Rectal smooth muscle tissue (tissue), 1 donor: ENCODE measurements around the gene TMCC1.
"Not testable (repeated sequence)": the region's sequence is repeated elsewhere in the genome, so short reads cannot be mapped to it uniquely, and the experiment has no call there.

Experiments
- H3K27ac ChIP-seq: one replicate; pipeline ENCODE4 v1.7.0; 2013; ENCODE audit warnings: low read depth, low read length, inconsistent platforms
- H3K27me3 ChIP-seq: one replicate; pipeline ENCODE4 v1.7.0; 2013; ENCODE audit warnings: low read length; ENCODE audit not compliant: control insufficient read depth, insufficient read depth
- H3K36me3 ChIP-seq: one replicate; pipeline ENCODE4 v1.7.0; 2013; ENCODE audit warnings: low read length; ENCODE audit not compliant: control insufficient read depth, insufficient read depth
- H3K4me1 ChIP-seq: one replicate; pipeline ENCODE4 v1.7.0; 2013; ENCODE audit warnings: low read length; ENCODE audit not compliant: control insufficient read depth, insufficient read depth
- H3K4me3 ChIP-seq: one replicate; pipeline ENCODE4 v1.7.0; 2013; ENCODE audit warnings: low read length
- H3K9ac ChIP-seq: one replicate; pipeline ENCODE4 v1.7.0; 2013; ENCODE audit warnings: low read length

The TMCC1 gene

GRCh38 chr3:129676985-129677384 is 216.5 kb downstream of the TMCC1 start:
- Histone ChIP-seq H3K4me3 (no peak overlapping the region), H3K36me3 (no peaks in the 10 kb centered on the region)

GRCh38 chr3:129674798-129675123 is 218.8 kb downstream of the TMCC1 start:
- not testable (repeated sequence) for H3K4me3 ChIP-seq, H3K36me3 ChIP-seq, H3K27ac ChIP-seq, H3K27me3 ChIP-seq, H3K4me1 ChIP-seq, H3K9ac ChIP-seq

More at GRCh38 chr3:129676985-129677384, 216.5 kb downstream of the TMCC1 start:
- Histone ChIP-seq H3K27me3 (no peaks in the 10 kb centered on the region), H3K27ac (no peak overlapping the region), H3K9ac (no peak overlapping the region), H3K4me1 (no peaks in the 10 kb centered on the region)

- Histone ChIP-seq H3K9ac (no peak overlapping the region), H3K27me3 (no peaks in the 10 kb centered on the region), H3K4me1 (no peaks in the 10 kb centered on the region), H3K27ac (no peak overlapping the region), H3K4me3 (no peak overlapping the region), H3K36me3 (peaks cover 4% of the 10 kb centered on the region)
These were observed 219.4 kb downstream of the TMCC1 start for GRCh38 chr3:129673897-129674797.

GRCh38 chr3:129673012-129673411 is 220.5 kb downstream of the TMCC1 start:
- no peak overlapping the region for H3K9ac ChIP-seq
- H3K27ac ChIP-seq = no peak overlapping the region

GRCh38 chr3:129672412-129672811 is 221.1 kb downstream of the TMCC1 start:
- Histone ChIP-seq H3K27ac (no peak overlapping the region), H3K4me1 (no peaks in the 10 kb centered on the region), H3K9ac (no peak overlapping the region), H3K27me3 (no peaks in the 10 kb centered on the region), H3K36me3 (peaks cover 4% of the 10 kb centered on the region), H3K4me3 (no peak overlapping the region)

More at GRCh38 chr3:129673012-129673411, 220.5 kb downstream of the TMCC1 start:
- Histone ChIP-seq H3K27me3 (no peaks in the 10 kb centered on the region), H3K4me3 (no peak overlapping the region), H3K36me3 (peaks cover 4% of the 10 kb centered on the region), H3K4me1 (no peaks in the 10 kb centered on the region)

- Histone ChIP-seq H3K9ac (no peak overlapping the region), H3K27me3 (no peaks in the 10 kb centered on the region), H3K36me3 (peaks cover under 1% of the 10 kb centered on the region), H3K4me1 (no peaks in the 10 kb centered on the region), H3K4me3 (no peak overlapping the region), H3K27ac (no peak overlapping the region)
These were observed 228.3 kb downstream of the TMCC1 start for GRCh38 chr3:129665024-129665768.

- Histone ChIP-seq H3K9ac (no peak overlapping the region), H3K4me1 (no peaks in the 10 kb centered on the region), H3K4me3 (no peak overlapping the region), H3K36me3 (no peaks in the 10 kb centered on the region), H3K27me3 (no peaks in the 10 kb centered on the region), H3K27ac (no peak overlapping the region)
These were observed 229.4 kb downstream of the TMCC1 start for GRCh38 chr3:129663930-129664646.

GRCh38 chr3:129663045-129663446 is 230.5 kb downstream of the TMCC1 start:
- Histone ChIP-seq H3K9ac (no peak overlapping the region), H3K4me1 (peaks cover 2% of the 10 kb centered on the region), H3K27me3 (no peaks in the 10 kb centered on the region), H3K4me3 (no peak overlapping the region), H3K36me3 (no peaks in the 10 kb centered on the region), H3K27ac (no peak overlapping the region)

GRCh38 chr3:129662191-129662608 is 231.3 kb downstream of the TMCC1 start:
- no peak overlapping the region for H3K27ac ChIP-seq
- no peak overlapping the region for H3K9ac ChIP-seq
- peaks cover 5% of the 10 kb centered on the region for H3K4me1 ChIP-seq

GRCh38 chr3:129661766-129662165 is 231.7 kb downstream of the TMCC1 start:
- Histone ChIP-seq H3K4me3 (no peak overlapping the region), H3K4me1 (peaks cover 5% of the 10 kb centered on the region), H3K27me3 (no peaks in the 10 kb centered on the region), H3K36me3 (no peaks in the 10 kb centered on the region), H3K9ac (no peak overlapping the region), H3K27ac (no peak overlapping the region)

More at GRCh38 chr3:129662191-129662608, 231.3 kb downstream of the TMCC1 start:
- Histone ChIP-seq H3K4me3 (no peak overlapping the region), H3K27me3 (no peaks in the 10 kb centered on the region), H3K36me3 (no peaks in the 10 kb centered on the region)

GRCh38 chr3:129658110-129658843 is 235.2 kb downstream of the TMCC1 start:
- Histone ChIP-seq H3K27ac (no peak overlapping the region), H3K4me3 (no peak overlapping the region), H3K4me1 (peaks cover 5% of the 10 kb centered on the region)

More at GRCh38 chr3:129658110-129658843, 235.2 kb downstream of the TMCC1 start:
- Histone ChIP-seq H3K27me3 (no peaks in the 10 kb centered on the region), H3K36me3 (no peaks in the 10 kb centered on the region), H3K9ac (no peak overlapping the region)
